ENCODE data around the gene CLTCL1.

Gene CLTCL1

DNA sequence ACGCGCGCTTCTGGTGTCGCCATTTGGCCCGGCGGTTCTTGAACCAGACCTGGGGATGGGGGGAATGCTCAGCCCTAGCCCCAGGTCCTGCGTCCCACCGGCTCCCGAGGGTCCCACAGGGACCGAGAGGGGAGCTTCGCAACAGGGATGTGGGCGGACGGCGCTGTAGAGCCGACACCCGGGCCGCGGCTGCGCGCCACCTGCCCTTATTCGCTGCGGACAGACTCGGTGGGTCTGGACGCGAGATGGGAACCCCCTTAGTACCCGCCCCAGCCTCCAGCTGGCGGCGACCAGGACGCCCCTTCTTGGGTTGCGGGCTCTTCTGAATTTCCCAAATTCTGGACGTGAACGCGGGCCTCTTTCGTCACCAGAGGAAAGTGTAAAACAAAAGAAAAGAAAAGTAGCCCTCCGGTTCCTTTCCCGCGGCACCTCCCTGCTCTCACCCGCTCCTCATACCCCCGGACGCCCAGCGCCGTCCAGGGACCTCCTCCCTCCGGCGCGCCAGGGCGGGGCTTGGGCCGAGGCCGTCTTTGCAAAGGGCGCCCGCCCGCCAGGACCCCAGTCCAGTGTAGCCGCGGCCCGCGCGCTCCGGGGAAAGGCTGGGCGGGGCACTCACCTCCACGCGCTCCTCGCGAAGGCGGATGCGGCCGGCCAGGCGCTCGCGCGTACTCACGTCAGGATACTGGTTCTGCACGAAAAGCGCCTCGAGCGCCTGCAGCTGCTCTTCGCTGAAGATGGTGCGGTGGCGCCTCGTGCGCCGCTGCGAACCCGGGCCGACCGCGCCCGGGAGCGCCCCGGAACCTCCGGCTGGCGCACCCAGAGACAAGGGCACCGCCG lies 142.3 kb downstream of the CLTCL1 start:
- FAIRE-seq = no peak

DNA sequence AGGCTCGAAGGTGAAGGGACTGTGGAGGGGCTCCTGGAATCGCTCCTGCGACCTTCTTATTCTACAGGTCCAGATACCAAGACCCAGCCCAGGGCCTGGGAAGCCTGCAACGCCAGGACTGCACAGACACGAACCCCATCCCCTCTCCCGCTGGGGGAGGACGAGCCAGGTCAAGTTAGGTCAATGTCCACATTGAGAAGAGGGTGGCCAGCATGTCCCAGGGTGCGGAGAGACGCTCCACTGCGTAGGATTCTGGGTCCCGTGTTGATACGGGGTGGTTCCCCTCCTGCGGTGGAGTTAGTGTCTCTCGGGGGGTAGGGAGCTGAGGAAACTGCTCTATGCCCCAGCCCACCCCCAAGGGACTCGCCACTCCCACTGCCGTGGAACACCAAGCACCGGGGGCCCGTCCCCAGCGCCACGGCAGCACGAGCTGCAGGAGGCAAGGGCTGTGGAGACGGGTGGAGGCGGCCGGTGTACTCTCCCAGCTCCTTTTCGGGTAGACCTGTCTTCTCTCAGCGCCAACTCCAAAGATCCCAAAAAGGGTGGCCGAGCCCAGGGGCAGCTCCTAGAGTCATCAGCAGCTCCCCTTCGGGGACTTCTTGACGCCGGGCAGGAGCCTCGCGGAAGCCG lies 143.0 kb downstream of the CLTCL1 start:
- FAIRE-seq = no peak

DNA sequence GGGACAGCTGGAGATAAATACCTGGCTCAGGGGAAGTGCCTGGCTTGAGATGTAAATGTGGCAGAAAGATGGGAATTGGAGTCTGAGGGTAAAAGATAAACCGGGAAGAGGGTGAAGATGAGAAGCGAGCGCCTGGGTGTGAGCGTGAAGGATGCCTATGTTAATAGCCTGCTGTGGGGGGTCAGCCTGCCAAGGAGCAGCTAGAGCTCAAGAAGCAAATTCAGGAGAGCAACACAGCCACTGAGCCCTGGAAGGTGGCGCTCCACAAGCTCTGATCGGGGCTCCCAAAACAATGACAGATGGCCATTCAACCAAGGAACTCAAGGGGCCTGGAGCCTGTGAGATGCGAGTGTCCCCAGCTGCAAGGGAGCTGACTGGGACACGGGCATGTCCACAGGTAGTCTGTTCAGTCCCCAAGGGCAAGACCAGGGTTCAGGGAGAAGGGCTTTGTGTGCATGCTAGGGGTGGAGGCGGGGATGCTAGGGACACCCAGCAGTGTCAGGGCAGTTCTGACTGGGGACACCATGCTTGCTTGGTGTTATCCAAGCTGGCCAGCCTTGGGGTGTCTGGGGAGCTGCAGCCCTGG lies 144.2 kb downstream of the CLTCL1 start:
- no peak for FAIRE-seq

DNA sequence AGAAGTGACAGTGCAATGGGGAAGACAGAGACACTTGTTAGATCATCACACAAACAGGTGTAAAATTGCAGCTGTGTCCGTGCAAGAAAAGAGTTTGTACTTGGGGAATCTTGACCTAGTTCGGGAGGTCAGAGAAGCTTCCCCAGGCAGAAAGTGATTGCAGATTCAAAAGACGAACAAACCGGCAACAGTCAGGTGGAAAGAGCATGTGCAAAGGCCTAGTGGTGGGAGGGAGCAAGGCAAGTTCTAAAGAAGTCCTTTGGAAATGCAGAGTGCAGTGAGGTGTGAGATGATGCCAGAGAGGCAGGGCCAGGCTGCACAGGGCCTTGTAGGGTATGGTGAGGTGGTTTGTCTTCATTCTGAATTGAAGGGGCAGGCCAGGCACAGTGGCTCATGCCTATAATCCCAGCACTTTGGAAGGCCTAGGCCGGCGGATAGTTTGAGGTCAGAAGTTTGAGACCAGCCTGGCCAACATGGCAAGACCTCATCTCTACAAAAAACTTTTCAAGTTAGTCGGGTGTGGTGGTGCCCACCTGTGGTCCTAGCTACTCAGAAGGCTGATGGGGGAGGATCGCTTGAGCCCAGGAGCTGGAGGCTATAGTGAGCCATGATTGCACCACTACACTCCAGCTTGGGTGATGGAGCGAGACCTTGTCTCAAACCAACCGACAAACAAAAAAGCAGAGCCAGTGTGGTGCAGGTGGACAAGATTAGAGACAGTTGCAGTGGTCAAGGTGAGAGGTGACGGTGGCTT lies 145.1 kb downstream of the CLTCL1 start:
- no peak for FAIRE-seq

DNA sequence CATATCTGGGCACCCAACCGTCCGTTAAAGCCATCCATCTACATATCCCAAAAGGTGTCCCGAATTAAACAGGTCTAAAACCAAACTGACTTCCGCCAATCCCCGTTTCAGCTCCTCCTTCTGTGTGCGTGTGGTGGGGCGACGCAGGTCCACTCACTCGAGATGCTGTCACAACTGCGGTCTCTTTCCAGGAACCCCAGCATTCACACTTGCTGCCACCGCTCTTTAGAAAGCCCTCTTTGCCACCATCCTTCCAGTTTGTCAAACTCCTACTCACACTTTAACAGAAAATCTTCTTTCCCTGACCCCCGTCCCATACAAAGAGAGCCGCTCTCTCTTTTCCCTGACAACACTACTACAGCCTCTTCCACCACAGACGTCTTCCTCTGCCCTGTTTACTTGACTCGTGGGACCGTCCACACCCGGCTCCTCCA lies 147.5 kb downstream of the CLTCL1 start:
- FAIRE-seq = no peak

DNA sequence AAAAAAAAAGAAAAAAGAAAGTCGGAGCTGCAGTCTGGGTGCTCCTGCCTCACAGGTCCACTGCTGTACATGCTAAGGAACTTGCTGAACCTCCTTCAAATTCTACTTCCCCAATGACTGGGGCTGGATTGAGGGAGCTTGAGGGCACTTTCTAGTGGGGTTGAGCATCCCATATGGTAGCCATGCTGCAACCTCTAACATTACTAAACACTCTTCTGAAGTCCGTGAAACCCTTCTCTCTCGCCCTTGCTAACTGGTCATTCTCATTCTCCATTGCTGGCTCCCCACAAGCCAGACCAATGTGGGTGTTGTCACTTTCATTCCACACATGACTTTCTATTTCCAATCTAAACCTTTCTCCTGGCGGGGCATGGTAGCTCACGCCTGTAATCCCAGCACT lies 148.3 kb downstream of the CLTCL1 start:
- FAIRE-seq = no peak

DNA sequence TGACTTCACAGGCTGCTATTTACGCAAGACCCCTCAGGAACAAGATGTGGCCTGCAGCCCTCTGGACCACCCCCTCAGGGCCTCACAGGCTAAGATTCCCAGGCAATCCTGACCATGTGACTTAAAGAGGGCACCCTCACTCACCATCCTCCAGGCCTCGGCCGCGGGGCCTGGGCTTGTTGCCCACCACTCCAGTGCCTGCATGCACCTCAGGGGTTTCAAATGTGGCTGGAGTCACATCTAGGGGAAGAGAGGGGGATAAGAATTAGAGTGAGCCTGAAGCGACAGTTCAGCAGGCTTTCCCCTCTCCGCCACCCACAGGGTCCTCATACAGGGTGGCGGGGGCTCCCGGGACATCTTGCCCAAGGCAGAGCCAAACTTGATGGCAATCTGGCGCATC lies 149.1 kb downstream of the CLTCL1 start:
- FAIRE-seq = no peak

DNA sequence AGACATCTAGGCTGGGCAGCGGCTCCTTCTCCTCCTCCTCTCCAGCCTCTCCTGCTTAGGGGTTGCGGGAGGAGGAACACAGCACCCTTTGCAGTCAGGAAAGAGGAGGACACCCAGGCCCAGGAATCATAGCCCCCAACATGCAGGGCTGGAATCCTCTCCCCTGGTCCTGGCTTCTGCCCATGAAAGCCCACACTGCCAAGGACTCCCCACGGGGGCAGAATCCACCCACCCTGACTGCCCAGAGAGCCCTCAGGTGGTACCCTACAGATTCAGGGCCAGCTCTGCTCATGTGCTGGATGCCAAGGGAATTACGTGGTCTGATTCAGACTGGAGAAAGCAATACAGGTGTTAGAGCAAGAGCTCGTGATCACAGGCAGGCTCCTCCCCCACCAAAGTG lies 151.5 kb downstream of the CLTCL1 start:
- no peak for FAIRE-seq

DNA sequence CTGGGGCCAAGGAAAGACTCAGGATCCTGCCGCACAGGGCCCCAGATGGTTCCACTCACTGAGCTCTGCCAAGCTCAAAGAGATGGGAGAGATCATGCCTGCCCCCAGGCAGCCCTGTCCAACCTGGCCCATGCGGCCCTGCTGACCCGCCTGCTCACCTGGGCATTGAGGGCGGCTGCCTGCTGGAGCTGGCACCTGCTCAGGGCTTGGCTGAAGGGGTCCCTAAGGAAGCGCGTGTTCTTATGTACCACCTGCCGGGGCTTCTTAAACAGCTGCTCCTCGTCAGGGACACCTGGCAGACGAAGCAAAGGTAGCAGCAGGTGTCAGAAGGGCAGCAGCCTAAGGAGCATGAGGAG lies 152.5 kb downstream of the CLTCL1 start:
- FAIRE-seq = no peak

DNA sequence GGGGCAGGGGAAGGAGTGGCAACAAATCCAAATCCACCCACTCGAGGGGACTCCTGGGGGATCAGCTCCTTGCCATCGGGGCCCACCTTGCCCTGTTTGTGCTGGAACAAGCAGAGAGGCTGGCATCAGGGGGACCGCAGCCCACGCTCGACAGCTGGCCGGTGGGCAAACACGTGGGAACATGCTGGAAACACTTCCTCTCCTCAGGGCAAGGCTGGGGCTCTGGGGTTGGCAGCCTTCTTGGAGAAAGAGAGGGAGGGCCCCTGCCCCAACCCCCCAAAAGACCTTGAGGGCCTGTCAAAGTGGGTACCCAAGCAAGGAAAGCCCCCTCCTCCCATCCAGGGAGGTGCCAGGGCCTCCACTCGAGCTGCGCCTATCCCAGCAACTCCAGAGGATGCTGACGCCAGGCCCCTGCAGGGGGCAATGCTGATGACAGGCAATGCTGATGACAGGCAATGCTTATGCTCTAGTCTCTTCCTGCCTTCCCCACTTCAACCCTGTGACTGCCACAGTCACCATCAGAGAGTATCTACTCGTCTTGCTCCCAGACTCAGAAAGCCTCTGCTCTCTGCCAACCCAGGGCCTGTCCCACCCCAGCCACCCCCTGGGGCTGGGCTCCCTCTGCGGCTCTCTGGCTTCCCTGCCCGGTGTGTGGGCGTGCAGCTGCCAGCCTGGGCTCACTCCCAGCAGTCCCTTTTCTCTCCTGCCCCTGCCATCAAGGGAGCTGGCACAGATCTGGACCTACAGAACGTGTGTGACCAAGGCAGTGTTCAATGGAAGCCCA lies 153.1 kb downstream of the CLTCL1 start:
- no peak for FAIRE-seq

DNA sequence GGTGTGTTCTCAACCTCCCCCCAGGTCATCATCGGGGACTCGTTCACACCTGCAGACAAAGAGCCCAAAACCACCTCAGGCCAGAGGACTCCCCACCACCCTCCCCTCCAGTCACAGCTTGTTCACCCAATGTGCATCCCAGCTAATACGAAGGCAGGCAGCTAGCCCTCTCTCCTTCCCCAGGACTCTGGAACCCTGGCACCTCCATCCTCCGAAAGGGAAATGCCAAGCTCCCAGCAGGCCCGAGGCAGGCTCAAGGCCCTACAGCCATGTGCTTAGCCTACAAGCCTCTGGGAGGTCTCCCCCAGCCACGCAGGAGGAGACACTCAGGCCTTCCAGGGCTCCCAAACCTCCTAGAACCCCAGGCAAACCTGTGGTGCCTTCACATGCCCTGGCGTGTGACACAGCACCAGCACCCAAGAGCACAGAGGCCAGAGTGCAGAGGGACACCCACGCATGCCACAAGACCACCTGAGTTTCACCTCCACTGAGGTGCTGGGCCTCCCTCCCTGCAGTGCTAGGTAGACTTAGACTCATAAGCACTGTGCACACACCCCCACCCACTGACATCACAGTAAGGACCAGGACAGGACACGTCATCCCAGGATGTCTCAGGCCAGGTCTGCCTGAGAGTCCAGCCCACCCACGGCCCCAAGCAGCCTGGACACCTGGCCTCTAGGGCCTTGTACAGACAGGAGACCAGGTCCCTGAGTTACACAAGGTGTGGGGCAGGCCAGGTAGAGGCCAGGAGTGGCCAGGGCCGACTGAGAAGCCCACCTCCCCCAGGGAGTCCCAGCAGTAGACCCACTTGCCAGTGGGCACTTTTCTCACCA lies 153.9 kb downstream of the CLTCL1 start:
- no peak for FAIRE-seq

DNA sequence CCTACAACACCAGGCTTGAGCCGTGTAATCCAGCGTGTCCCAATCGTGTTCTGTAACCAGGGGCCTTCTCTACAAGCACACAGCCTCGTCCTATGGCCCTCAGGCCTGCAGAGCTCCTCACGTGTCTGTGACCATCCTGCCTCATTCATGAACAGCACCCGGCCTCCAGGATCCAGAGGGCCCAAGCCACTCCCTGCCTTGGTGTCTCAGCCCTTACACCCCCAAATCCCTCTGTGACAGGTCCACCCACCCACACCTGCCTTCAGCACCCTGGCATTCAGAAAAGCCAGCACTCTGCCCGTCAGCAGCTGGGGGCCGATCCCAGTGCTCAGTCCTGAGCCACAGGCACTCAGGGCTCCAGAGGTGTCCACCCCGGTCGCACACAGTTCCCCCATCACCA lies 154.6 kb downstream of the CLTCL1 start:
- FAIRE-seq = no peak

DNA sequence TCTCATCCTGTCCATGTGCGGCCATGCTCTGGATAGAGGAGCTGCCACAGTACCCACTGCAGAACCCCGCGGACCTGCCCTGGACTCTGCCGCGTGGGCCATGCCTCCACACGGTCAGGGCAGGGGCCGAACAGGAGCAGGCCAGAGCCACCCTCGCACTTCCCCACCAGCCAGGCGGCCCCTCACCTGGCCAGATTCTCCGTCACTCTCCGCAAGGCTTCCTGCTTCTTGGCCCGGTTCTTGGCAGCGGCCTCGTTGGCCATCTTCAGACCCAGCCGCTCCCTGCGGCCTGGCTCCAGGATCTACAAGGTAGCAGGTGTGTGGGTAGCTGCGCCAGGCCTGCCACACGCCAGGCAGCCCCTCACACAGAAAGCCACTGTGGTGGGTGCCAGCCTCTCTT lies 156.6 kb downstream of the CLTCL1 start:
- no peak for FAIRE-seq

DNA sequence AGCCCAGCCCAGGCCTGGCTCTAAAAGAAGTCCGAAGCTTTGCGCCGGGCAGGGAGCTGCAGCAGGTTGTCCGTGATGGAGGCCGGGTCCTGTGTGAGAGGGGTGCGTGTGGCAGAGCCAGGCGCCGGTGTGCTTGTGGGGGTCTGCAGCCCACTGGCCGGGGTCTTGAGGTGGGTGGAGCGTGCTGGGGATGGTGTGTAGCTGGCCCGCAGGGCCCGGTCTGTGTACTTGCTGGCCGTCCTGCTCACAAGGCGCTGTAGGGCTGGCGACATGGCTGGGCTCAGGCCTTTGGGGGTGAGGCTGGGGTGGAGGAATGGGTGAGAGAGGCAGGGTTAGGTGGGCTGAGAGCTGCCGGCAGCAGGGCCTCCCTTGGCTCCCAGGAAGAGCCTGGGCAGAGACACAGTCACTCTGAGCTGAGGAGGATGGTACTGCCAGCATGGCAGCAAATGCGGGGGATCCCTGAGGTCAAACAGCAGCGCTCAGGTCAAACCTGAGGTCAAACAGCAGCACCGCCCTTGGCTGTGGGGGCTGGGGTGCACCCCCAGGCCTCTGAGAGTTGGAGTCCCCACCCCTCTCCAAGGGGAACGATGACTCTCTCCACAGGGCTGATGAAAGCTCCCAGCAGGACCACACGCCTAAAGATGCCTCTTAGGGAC lies 157.2 kb downstream of the CLTCL1 start:
- no peak for FAIRE-seq

DNA sequence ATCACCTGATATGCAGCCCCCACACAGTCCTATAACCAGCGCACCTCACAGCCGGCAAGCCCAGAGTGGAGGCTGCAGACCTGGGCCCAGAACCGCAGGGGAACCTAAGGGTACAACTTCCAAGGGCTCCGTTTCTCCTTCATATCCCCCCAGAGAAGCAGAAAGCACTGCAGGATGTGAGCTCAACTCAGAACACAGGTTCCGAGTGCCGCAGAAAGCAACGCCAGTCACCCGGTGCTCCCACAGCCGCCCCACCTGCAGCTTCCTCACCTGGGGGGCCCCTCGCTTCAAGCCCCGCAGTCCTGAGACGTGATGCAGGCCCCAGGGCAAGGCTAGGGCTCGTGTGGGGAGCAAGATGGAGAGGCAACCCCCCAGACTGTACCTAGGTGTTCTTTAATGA lies 158.0 kb downstream of the CLTCL1 start:
- no peak for FAIRE-seq

DNA sequence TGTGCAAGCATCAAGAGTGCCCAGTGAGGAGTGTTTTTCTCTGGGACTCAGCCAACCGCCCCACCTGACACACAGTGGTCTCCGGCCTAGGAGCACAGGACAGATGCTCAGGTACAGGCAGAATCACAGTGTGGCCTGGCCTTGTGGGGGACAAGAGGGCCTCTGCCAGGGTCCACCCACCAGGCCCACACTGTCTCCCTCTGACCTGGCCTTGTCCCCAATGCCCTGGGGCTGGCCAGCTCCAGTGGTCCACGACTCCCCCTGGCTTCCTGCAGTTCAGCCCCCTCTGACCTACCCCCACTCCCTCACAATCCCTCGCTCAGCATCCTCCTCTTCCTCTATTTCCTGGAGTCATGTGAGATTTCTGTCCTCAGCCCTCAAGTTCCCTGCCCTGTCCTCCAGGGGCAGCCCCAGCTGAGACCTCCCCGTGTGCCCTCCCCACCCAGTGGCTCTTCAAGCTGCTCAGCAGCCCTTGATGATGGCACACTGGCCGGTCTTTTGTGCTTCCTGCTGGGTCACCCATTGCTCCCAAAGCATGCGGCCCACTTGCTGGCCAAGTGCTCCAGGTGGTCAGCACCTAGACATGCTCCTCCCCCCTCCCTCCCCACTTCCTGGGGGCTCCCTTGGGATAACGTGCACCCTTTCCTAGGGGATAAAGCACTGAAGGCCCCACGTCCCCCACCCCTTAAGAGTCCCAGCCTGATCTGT lies 158.7 kb downstream of the CLTCL1 start:
- no peak for FAIRE-seq

DNA sequence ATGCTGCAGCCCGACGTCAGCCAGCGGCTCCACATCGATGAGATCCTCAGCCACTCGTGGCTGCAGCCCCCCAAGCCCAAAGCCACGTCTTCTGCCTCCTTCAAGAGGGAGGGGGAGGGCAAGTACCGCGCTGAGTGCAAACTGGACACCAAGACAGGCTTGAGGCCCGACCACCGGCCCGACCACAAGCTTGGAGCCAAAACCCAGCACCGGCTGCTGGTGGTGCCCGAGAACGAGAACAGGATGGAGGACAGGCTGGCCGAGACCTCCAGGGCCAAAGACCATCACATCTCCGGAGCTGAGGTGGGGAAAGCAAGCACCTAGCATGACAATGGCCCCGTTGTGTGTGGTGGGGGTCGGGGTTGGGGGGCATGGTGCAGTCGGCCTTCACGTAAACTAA lies 159.4 kb downstream of the CLTCL1 start:
- FAIRE-seq = no peak

DNA sequence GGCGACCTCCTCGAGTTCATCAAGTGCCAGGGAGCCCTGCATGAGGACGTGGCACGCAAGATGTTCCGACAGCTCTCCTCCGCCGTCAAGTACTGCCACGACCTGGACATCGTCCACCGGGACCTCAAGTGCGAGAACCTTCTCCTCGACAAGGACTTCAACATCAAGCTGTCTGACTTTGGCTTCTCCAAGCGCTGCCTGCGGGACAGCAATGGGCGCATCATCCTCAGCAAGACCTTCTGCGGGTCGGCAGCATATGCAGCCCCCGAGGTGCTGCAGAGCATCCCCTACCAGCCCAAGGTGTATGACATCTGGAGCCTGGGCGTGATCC lies 159.9 kb downstream of the CLTCL1 start:
- FAIRE-seq = no peak

DNA sequence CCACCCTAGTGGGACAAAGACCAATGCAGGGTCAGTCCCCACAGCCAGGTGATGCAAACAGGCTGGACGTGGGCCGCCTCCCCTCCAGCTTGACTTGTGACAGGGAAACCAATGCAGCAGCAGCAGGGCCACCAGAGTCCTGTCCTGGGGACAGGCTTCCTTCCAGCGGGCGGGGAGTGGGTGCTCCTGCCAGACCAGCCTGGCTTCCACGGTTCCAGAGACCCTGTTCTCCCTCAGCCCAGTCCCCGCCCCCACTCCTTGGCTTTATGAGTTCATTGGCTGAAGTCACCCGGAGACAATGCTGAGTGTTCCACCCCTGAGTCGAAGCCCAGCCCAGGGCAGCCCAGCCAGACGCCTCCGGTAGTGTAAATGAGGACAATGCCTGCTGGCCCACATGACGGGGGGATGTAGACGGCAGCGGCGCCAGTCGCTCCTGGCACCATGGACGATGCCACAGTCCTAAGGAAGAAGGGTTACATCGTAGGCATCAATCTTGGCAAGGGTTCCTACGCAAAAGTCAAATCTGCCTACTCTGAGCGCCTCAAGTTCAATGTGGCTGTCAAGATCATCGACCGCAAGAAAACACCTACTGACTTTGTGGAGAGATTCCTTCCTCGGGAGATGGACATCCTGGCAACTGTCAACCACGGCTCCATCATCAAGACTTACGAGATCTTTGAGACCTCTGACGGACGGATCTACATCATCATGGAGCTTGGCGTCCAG lies 160.4 kb downstream of the CLTCL1 start, which contains the start of gene TSSK2:
TSS of gene TSSK2 (plus strand) at position 350 of the 726 bp plus-strand sequence. CDS start at position 442, 92 bp downstream.
- FAIRE-seq = no peak

DNA sequence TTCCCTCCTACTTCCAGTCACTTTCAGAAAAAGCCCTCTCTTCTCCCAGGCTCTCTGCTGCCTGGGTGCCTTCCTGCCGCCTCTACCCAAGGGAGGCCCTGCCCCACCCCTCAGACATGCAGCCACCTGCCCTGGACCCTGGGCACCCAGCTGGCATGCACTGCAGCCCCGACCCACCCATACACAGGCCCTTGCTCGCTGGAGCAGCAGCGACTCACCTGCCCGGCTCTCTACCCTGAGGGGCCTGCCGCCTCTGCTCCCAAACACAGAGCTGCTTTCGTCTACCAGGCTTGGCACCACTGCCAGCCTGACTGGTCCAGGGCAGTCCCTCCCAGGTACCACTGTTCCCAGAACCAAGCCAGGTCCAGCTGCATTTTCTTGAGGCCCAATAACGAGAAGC lies 161.6 kb downstream of the CLTCL1 start:
- no peak for FAIRE-seq

All from colon (tissue), 2 donors.